Right kidney (tissue), 1 donor: Measurements from ENCODE around the gene DCLK1.

ENCODE experiments used
- DNase-seq: peaks from one replicate; pipeline ENCODE4 v3.0.0-alpha.2; 2016

Gene DCLK1

DNA sequence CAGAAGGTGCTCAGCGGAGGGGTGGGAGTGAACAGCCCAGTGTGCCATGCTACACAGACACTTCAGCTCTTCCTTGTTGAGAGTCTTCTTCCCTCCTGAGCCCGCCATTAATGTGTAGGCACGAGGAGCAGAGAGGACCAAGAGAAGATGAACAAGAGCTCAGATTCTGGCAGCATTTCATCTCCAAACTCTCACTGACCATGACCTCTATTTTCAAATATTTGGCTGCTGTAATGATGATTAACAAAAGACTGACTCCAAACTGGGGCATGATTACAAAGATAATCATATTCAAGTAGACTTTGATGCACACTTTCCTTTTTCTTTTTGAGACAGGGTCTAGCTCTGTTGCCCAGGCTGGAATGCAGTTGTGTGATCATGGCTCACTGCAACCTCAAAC, 236.5 kb downstream of the DCLK1 start:
- DNase-seq: no peak

DNA sequence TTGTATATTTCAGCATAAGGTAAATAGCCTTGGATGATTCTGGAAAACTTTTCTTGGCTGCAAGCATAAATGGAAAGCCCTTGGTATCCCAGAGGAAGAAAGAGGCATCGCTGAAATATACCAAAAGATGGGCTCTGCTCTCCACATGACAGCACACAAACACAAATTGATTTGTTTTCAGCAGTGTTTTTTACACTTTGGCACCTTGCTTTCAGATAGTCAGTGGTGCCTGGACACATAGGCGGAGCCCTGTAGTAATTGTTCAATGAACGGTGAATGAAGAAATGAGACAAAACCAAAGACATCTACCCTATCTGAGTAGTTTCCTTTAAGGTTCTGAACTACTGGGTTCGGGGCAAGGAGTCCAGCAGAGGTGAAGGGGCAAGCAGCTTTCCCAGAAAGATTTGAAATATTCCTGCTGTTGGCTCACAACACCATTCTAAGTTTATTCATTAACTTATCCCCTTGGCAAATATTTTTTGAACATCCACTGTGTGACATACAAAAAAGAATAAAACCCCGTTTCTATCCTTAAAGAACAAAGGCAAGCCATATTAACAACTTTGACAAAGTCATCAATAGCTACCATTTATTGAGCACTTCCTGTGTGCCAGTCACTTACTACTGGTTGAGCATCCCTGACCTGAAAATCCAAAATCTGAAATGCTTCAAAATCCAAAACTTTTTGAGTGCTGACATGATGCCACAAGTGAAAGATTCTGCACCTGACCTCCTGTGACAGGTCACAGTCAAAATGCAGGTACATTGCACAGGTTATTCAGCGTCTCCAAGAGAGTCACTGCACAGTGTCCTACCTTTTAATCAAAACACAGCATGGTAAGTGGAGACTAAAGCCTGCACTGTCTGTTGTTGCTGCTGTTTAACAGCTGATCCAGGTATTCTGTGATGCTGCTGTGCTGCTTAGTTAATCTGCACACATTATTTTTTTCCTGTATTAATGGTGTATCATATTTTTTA, 238.1 kb downstream of the DCLK1 start:
- DNase-seq: no peak

DNA sequence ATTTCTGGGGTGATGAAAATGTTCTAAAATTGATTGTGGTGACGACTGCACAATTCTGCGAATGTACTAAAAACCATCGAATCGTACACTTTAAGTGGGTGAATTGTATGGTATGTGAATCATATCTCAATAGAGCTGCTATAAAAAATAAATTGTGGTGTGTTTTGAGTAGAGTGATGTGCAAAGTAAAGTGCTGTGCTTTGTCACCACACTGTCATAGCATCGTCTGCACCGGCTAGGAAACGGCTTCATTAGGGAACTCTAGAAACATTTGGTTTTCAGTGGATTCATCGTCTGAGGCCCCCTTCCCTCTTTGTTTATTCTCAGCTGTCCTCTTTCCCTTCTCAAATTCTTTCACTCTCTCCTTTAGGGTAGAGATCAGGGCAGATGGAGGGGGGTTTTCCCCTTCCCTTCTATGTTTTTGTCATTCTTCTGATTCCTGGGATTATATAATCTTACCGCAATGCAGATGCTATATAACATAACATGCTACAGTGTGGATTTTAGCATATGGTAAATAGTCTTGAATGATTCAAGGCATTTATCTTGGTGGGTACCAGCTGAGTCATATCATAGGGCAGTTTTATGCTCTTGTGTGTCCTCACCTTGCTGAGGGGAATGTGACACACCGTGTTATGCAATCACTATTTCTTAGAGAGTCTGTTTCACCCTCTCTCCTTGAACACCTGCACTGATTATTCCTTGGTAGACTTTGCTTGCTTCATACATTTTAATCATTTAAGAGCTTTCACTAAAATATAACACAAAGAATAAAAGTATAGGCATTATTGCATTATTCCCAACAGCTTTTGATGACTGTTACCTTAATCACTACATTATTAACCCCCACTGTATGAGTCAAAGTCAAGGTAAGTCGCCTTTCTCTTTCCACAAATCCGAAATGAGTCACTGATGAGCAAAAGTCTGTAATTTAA, 239.4 kb downstream of the DCLK1 start:
- DNase-seq: no peak

DNA sequence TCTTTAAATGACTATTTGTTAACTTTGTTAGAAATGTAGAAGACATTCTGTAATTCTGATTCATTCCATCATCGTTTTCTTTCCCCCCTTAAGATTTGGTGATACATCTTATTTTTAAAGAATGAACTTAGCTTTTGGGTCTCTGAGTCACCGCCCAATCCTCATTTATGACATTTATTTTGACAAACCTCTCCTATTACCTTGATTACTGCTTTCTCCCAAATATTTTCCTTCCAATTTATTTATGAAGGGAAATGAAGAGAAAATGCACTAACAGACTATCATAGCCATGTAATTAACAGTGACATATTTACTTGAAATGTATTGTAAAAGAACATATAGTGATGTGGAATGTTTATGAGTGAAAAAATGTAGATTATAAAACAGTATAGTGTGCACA, 241.6 kb downstream of the DCLK1 start:
- no peak for DNase-seq

DNA sequence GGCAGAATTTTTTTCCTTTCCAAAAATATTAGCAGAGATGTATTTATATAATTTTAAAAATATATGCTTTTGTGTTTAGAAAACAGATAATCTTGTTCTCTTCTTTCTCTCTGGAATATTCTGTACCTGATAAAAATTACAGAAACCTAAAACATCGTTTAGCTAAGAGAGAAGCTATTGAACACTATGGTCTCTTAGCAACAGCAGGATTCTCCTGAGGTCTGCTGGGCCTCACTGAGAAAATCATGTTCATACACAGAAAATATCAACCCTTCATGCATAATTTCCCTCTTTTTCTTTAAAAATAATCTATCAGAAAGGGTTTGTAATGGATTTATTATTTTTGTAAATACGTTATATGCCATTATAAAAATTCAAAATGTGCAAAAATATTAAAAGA, 242.2 kb downstream of the DCLK1 start:
- DNase-seq: no peak

DNA sequence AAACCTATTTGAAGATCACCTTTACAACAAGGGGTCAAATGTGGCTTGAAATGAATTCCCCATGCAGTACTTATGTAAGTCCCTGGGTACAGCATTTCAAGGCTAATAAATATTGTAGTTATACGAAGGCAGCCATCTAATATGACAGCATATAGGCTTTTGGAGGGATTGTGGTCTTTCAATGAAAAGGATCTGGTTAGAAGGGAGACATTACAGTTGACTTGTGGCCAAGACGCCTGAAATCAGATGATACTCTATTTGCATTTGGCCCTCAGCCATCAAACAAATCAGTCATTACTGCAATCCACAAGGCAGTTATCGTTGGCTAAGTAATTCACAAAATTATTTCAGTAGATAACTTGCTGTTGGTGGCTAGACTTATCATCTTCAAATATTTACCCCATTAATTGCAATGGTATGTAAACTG, 242.7 kb downstream of the DCLK1 start:
- no peak for DNase-seq

DNA sequence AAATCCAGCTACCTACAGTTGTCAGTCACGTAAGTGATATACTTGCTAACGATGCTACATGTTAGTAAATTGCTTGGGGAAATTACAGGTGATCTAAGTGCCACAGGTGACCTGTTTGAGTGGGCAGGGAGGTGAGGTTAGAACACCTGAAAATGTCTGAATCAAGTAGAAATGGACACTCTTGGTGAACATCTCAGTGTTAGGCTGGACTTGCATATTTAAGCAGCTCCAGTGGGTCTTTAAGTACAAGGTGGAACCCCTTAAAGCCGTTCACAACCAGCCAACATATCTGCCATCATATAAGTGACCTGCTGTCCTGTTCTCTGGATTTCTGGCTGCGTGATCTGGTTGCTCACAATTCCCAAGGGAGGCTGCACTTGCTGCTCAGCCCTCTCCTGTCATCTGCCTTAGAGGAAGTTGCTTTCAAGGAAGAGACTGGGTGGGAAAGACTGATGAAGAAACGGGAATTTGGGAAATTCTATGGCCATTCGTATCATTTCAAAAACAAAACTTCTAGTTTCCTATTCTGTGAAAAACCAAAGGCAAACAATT, 244.0 kb downstream of the DCLK1 start:
- DNase-seq: no peak

DNA sequence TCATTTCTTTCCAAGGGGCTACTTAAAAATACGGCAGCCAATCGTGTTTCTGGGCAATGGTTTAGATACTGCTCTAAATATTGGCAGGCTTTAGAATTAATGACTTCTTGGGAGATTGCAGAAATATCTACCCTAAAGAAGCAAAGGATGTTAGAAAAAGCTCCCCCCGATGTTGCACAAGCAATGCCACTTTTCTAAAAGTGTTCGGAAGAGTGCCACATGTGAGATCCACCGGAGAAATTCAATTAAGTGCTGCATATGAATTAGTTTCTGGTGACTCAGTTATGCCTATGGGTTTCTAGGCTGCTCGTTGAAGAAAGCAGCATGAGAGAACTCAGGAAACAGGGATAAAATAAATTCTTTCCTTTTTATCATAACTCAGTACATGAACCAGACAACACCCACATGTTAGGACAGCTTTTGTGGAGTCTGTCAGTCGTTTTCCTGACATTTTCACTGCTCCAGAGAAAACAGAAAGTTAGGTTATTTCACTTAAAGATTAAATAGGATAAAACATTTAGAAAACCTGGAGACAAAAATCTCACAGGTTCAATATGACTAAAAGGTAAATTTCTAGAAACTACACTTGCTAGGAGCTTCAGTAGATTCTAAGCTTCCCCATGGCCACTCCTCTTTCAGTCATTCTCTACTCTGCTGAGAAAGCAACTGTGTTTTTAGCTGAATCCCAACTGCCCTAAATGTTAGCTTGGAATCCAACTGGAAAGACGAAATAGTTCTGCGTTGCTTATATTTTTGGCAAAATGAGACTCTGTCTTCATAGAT, 244.7 kb downstream of the DCLK1 start:
- no peak for DNase-seq

DNA sequence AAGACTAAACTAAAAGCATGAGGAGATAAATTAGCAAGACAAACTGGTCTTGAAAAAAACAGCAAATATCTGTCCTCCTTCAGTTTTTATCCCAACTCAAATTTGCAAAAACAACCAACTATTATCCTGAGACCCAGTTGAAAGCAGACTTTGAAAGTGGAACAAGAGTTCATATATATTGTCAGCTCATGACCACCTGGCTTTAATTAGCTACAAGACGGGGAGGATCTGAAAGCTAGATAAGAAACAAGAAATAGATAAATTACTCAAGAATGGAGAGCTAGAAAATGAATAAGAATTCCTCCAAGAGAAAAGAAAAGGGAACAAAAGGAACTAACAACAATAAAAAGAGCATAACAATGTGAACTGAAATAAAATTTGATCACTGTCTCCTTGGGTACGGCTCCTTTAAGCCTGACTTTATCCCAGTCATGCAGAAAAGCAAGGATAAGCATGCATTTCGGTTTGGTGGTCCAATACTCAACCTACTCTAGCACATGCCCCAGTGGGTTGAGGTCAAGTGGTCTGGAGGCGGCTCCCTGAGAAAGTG, 246.9 kb downstream of the DCLK1 start:
- DNase-seq: no peak

DNA sequence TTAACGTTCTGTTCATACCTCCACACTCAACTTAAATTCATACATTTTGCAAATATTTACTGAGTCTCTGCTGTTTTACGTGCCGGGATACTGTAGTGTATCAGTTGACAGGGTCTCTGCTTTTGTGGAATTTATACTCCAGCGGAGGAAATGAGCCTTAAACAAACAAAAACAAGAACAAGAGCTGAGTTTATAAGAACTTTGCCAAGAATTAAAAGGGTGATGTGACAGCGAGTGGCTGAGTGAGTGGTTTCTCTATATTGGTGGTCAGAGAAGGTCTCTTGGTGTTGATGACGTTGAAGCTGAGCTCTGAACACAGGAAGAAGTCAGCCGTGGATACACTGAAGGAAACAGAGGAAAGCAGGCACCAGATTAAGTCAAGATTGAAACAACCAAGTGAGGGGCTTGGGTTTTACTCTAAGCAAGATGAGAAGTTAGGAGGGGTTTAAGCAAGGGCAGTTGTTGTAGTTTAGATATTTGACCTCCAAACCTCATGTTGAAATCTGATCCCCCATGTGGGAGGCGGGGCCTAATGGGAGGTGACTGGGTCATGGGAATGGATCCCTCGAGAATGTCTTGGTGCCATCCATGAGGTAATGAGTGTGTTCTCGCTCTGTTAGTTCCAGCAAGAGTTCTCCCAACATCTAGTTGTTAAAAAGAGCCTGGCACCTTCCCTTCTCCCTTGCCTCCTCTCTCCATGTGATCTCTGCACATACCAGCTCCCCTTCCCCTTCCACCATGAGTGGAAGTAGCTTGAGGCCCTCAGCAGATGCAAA, 248.3 kb downstream of the DCLK1 start:
- peak; percentile 22 for DNase-seq

DNA sequence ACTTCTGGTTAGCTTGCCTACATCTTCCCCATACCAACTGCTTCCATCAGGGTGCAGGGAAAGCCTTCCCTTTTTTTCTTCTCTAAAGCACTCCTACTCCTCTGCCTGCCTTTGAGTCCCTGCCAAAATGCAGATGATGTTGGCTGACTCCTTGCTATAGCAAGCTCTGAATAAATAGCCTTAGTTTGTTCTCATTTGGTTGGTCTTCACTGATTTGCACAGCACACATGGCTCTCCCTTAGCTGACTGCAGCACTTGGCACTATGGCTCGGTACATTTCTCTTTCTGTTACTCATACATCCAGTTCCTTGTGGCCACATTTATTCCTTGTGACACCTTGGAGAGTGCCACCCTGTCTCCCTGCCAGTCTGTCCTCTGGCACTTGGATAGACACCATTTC, 249.8 kb downstream of the DCLK1 start:
- no peak for DNase-seq

DNA sequence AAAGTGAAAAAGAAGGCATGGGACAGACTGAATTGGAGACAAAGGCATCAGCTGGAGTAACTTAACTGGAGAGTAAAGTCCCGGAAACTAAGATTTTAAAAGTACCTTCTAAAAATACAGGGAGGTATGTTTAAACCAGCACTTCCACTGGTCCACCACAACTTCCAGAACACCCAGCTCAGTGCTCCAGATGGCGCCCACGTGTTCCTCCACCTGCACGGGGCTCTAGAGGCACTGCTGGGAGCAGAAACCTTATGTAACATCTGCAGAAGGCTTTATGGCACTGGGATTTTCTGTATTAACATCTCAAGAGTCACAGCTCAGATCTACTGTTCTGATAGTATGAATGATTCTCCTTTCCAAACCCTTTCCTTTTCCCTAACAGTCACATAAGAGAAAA, 252.1 kb downstream of the DCLK1 start:
- no peak for DNase-seq

DNA sequence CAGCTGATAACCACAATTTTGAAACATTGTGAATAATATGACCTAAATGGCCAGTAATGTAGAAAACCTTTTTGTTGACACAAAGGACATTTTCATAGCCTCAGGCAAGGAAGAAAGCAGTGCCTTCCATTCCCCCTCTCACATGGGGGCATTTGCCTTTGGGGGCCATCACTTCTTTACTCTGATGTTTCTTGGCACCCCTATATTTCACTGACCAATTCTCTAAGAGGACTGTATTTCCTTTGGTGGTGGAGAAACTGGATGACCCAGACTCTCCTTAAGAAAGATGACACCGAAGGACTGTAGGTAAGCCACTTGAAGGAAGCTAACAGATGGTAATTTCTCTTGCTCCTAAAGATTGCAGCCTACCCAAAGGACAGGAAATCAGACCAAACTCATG, 254.6 kb downstream of the DCLK1 start:
- no peak for DNase-seq

DNA sequence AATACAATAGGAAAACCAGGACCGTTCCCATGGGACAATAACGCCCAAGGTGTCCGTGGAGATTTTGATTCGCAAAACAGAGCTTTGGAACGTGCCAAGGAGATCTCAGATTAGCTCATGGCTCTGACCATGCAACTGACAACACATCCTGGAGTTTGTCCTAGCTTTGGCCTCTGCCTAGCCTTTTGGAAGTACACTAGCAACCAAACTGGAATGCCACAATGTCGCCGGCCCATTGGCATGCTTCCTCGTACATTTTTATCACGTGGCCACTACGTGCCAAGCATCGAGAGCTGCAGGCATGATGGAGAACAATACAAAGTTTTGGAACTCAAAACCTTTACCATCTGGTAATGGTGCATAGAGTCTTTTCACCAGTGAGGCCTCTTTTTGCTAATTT, 256.5 kb downstream of the DCLK1 start:
- DNase-seq: no peak

DNA sequence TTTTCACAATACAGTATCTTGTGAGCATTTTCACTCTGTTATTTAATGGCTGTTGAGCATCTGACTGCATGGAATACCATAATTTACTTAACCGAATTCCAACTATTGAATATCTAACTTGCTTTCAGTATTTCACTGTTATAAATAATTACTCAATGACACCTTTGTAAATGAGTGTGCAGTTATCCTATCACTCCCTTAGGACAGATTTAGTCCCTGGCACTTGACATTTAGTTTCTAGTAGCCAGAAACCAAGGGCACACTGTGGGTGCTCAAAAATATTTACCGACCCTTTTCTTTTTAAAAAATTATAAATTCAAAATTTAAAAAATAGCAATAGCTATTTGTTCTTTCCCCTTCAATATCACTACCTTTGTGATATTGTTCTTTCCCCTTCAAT, 258.8 kb downstream of the DCLK1 start:
- no peak for DNase-seq

DNA sequence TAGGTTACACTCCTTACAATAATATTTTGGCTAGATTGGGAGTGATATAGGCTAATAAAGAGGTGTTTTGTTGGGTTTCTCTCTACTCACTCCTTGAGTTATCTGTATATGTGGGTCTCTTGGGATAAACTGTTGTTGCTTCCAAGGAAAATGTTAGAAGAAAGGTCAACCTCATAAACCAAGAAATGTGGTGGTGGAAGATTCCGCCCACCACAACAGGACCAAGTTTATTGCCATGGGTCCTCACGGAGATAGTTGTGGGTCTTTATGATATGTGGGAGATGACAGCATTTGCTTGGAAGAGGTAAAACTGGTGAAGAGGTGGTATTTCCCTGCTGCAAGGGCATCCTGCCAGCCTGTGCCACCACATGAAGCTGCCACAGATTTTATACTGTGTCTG, 259.6 kb downstream of the DCLK1 start:
- no peak for DNase-seq

DNA sequence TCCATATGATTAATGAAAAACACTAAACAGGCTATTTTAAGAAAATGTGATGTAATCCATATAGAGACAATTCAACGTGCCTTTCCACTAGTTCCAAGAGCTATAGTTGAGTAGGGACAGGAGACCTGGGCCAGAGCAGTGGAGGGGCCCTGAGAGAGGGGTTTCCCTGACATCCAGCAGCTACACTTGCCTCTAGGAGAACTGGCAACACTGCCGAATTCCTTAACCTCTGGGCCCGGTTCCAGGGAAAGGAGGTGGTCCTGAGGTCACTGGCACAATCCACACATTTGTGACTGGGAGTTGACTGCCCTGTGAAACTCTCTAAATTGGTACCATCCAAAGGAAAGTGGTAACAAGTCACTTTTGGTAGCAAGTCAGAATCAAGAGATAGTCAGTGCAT, 264.4 kb downstream of the DCLK1 start:
- no peak for DNase-seq

DNA sequence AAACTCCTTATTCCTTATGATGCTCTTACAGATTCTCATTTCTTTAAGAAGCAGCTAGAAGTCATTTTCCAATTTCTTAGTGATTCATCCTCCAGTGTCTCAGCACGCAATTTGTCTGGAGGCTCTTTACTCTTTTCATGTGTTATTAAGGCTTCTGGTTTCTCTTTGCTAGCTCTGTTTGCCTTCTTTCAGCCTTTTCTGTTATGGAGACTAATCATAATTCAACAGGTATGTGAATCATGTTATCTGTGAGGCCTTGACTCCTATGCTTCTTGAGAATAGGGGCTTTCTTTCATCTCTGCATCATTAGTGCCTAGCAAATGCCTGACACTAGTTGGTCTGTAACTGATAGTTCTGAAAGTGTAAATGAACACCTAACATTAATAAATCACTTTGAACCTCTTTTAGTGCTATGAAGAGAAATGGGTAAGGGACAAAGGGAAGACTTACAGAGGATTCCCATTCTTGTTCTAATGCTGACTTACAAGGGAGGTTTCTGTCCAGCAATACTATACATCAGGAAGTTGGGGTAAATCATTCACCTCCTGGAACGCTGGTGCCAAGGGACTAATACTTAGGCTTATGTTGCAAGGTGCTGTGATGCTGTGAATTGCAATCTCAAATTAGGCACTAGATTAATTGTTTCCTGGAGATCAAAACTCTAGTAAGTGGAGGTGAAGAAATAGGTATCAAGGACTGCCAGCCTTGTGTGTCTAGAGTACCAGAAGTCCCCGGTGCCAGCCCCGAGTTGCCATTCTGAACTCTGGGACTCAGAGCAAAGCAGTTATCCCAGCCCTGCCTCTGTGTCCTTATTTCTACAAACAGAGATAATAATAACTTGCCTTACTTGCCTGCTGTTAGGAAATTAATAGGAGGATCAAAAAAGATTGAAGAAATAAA, 265.6 kb downstream of the DCLK1 start:
- no peak for DNase-seq

DNA sequence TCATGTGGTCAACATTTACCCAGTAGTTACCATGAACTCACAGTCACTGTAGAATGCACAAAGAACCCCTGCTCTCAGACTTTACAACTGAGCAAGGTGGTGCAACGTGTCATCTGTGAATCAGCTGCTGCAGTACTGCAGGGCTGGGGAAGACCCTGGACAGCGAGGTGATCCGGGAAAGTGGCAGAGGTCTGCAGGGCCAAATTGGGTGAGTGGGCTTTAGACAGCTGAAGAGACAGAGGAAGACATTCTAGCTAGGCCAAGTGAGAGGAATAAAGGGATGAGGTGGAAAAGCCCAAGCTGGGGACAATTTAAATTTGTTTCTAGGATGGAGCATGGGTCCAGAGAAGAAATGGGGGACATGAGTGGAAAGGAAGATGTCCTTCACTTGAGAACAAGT, 270.5 kb downstream of the DCLK1 start:
- DNase-seq: no peak

DNA sequence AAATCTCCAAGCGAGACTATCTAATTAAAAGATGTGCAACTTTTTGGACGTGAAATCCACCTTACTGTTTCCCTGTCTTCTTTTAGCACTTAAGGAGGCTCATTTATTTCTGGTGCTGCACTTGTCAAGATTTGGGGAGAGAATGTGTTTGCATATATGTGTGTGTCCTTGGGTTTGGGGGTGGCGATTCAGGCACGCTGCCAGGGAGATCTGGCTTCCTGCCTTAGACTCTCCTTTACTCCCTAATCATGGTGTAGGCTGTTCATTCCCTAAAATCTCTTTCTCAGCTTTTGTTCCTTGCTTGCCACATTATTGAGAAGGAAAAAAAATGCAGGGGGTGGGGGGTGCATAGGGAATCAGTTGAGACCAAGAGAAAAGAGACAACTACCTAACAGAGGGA, 271.2 kb downstream of the DCLK1 start:
- no peak for DNase-seq
